NCI-H526 (cell line): ENCODE measurements around the gene SEBOX.
A peak's percentile ranks its signal among the peaks of the same experiment; 100 is the strongest.

Experiments used
- DNase-seq, 2 experiments: peaks; one replicate each; lab custom pipeline; 2025; lab: John Stamatoyannopoulos, UW

Gene SEBOX, protein sequence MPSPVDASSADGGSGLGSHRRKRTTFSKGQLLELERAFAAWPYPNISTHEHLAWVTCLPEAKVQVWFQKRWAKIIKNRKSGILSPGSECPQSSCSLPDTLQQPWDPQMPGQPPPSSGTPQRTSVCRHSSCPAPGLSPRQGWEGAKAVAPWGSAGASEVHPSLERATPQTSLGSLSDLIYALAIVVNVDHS

DNA sequence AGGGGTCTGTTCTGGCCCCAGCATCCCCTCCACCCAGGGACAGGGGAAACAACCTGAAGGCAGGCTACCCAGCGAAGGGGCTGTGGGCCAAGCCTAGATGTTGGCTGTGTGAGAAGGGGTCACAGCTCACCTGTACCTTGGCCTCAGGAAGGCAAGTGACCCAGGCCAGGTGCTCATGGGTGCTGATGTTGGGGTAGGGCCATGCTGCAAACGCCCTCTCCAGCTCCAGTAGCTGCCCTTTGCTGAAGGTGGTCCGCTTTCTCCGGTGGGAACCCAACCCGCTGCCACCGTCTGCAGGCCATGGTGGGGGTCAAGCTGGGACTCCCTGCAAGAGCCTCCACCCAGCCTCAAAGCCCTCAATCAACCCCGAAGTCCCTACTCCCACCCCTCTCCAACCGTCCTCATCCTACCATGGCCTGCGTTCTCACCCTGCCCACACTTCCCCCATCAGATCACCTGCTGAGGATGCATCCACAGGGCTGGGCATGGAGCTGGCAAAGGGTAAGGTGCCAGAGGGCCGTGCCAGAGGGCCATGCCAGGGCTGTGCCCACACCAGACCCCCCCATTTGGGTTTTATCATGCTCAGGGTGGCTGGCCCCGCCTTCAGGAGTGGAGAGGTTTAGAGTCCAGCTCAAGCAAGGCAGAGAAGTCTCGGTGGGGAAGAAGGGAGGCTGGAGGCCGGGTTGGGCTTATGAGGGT, at the start of gene SEBOX:
TSS of gene SEBOX (minus strand) at position 535 of the 699 bp plus-strand sequence. CDS start at position 487, 48 bp downstream.
- no peak for DNase-seq

DNA sequence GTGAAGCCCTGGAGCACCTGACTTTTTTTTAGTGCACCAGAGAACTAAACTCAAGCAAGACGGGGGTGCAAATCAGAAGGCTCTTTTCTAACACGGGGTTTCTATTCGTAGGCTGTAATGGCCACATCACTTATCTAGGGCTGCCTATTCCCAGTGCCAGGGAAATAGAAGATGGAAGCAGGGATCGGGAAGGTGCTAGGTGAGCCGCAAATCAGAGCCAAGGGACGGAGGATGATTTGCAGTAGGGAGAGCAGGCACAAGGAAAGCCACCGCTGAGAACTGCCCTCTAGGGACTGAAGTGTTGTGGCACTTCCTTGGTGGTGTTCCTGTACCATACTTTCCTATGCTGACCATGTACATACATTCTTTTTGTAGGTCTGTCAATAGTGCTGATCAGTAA, 48.8 kb upstream of the SEBOX start:
- DNase-seq: no peak

DNA sequence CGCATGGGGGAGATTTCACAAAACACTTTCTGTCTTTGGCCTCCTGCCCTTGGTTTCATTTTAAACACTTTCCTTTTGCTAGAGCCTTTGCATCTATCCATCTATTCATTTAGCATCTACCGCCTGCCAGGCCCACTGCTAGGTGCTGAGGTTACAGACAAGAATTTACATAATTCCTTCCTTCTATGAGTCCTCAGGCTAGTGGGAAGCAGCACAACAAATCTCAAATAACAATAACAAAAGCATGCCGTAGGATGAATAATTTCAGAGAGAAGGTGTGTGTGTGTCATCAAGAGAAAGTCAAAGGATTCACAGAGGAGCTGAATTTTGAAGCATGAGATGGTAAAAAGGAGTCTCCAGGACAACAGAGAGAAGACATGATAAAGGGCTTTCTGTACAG, 47.1 kb upstream of the SEBOX start:
- peak in 1 of 2 experiments; percentile 34 for DNase-seq

DNA sequence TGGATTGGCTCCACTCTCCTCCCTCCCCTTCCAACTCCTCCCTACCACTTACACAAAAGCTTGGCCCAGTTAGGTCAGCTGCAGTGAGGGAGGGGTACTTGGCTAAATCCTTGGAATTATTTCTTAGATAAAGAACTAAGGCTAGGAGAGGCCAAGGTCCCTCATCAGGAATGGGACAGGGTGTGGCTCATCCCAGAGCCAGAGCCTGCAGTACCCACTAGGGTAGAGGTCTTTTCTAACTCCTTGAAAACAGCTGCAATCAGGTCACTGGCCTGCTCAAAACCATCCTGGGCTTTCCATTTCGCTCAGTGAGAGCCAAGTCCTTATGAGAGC, 42.9 kb upstream of the SEBOX start:
- no peak for DNase-seq

DNA sequence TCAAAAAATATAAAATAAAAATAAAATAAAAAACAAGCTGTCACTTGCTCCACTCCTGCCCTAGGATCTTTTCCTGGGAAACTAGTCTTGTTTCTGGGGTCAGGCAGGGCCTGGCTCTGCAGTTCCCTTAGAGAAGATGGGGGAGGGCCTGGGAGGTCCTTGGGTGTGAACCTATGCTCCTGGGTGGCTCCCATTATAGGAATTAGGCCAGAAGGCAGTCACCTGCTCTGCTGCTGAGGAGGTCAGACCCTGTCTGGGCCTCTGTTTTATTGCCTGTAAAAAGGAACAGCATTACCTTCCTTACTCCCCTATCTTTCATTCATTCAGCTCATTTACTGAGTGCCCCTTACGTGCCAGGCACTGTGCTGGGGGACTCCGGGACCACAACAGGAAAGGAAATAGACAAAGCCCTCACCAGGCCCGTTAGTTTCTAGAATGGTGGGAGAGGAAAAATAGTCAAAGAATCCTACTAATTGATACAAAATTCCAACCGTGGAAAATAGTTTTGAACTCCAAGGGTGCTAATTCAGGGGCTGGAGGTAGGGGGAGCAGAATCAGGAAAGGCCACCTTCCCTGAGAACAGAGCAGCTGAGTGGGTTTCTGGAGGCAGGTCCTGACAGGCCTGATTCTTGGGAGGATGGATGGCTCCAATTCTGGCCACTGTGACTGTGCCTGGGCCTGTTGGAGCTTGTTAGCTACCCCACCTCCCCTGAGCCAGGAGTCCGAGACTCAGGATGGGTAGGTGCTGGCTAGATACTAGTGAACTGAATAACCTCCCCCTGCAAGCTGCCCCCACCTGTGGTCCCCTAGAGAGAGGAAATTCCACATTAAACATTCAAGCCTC, 42.4 kb upstream of the SEBOX start:
- DNase-seq: peak; percentile 80 to 84

DNA sequence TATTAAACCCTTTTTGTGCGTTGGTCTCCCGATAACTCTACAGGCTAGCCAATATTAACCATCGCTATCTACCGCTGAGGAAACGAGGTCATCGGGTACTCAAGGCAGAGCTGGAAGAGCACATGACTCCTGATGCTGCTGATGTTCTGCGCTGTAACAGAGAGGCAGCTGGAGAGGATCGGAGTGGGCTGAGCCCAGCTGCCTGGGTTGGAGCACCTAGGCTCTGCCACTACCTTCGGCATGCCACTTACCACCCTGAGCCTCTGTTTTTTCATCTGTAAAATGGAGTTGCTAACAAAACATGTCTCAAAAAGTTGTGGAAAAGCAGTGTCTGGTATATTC, 41.4 kb upstream of the SEBOX start:
- peak; percentile 34 to 72 for DNase-seq

DNA sequence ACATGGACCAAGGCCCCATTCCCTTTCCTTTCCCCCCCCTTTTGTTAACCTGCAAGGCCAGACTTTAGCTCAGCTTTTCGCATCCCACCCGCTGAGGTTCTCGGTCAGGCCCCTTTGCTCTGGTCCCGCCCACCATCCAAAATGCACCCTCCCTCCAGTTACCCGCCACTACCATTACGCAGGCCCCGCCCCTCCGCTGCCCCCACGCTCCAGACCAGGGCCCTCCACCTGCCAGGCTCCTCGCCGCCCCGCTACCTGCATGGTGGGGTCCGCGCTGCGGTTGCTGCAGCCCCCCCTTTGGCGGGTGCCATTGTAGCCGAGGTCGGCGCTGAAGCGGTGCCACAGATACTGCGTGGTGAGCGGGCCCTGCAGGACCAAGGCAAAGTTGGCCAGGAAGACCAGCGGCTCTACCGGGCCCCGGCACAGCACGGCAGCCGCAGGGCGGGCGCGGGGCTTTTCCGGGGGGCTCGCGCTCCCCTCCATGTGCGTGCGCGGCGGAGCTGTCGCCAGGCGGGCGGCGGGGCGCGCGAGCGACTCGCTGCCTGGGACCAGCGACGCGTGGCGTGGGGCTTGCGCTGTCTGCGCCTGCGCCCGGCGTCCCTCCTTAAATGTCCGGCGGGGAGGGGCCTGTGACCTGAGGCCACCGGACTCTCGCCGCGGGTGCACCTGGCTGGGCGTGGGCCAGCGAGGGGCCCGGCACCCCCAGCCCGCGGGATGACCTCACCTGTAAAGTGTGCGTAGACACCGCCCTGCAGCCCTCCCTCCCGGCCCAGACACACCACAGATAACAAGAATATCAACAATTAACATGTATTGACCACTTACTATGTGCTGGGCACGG, 40.9 kb upstream of the SEBOX start, which contains the start of gene SLC46A1:
TSS of gene SLC46A1 (minus strand) at position 581 of the 841 bp plus-strand sequence. CDS start at position 483, 98 bp downstream.
- DNase-seq: peak; percentile 57 to 82

DNA sequence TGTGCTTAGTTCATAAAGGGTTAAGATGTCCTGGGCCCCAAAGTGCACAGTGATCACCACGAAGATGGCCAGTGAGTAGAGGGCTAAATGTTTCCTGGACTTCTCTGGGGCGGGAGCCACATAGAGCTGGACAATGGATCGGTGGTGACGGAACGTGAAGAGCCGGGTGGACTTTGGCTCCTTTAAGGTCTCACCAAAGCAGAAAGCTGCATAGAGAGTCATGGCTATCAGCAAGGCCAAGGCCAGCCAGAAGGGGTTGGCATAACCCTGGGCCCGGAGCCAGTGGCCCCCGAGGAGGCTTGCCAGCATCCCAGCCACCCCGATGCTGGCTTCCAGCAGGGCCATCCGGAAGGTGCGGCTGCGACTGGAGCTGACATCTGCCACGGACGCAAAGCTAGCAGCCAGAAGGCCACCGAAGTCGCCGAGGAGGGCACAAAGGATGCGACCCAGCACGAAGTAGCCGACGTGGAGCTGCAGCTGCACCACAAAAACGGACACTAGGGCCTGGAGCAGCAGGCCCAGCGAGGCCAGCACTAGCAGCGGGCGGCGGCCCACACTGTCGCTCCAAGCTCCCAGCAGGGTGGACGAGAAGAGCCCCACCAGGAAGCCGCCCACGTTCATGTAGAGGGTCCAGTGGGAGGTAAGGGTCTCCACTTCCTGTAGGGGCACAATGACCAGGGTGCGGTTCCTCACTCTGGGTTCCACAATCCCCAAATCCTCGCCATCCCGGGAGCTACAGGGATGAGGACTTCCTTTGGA, 40.0 kb upstream of the SEBOX start:
- peak in 1 of 2 experiments; percentile 44 for DNase-seq

DNA sequence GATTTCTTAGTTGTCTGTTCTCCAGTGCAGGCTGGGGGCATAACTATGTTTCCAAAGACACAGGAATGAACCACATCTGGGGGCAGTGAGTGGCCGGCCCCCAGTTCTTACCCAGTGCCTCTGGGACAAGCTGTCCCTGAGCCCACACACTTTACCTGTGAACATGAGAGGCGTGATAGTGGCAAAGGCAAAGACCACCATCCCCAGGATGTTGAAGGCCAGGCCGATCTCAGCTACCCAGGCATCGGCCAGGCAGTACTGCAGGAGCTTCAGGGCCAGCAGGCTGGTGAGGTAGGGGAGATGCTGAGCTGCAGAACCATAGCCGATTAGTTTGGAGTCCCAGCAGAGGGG, 39.4 kb upstream of the SEBOX start:
- no peak for DNase-seq

DNA sequence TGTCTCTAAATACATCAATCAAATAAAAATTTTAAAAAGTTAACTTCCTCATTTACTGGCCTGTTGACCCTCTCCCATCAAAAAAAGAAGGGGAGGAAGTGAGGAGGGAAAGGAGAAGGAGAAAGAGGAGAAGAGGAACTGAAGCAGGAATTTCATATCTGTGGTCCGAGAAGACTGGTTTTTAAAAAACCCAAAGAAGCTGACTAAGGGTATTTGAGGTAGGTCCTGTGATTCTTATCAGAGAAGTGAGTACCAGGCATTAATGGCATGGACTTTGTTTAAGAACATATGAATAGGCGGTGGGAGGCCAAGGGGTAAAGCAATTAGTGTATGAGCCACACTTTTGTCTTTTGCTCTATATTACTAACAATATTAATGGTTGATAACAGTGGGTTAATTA, 39.0 kb upstream of the SEBOX start:
- no peak for DNase-seq

DNA sequence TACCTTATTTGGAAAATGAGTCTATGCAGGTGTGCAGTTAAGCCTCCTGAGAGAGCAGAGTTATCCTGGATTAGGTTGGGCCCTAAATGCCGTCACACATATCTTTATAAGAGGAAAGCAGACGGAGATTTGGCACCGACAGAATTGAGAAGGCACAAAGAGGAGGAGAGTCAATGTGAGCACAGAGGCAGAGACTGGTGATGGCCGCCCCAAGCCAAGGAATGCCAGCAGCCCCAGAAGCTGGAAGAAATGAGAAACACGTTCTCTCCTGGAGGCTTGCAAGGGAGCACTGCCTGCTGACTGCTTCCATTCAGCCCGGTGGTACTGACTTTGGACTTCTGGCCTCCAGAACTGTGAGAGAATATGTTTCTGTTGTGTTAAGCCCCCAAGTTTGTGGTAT, 37.8 kb upstream of the SEBOX start:
- no peak for DNase-seq

DNA sequence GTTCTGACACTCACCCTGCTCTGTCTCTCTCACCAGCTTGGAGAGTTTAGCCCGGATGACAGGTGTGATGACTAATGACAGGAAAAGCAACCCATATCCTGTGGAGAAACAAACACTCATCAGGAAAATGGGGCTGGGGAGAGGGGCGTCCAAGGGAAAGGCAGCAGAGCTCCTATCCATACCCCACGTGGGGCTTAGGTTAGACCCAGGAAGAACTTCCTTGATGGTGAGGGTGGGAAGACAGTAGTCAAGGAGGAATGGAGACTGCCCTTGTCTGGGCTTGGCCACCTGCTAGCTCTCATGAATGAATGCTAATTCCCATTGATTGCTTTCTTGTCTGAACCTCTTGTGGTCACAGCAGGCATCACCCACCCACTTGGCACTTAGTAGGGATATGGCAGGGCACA, 37.2 kb upstream of the SEBOX start:
- DNase-seq: no peak

DNA sequence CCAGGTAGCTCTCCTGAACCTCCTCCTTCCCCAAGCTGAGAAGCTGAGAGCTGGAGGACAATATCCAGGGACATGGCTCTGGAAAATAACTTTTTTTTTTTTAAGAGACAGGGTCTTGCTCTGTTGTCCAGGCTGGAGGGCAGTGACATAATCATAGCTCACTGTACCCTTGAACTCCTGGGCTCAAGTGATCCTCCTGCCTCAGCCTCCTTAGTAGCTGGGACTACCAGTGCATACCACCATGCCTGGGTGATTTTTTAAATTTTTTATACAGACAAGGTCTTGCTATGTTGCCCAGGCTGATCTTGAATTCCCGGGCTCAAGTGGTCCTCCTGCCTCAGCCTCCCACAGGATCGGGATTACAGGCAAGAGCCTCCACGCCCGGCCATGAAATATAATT, 34.8 kb upstream of the SEBOX start:
- no peak for DNase-seq

DNA sequence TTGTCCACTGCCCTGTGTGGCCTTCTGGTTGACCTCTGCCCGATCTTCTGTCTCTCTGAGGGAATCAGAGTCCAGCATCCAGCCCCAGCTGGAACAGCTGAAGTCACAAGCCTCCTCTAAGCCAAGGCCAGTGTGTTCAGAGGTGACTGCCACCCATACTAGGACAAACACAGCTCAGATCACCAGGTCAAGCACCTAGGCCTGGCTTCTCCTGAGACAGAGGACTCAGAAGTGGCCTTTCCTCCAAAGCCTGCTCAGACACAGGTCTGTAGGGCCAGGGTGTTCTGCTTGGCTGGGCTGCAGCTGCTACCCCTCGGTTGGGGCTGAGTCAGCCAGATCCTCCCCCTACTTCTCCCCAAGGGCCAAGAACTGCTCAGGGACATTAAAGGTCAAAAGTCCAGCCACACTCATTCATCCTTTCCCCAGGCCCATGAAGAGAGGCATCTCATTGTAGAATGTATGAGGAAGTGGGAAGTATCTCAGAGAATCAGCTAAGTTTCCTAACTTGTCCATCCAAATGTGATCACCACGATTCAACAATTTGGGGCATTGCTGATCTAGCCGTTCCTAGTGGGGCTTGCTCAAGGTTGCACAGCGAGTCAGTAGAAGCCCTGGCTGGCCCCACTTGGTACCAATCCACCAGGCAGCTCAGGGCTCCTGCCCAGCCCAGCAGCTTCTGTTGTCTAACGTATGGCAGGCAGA, 33.4 kb upstream of the SEBOX start:
- no peak for DNase-seq

DNA sequence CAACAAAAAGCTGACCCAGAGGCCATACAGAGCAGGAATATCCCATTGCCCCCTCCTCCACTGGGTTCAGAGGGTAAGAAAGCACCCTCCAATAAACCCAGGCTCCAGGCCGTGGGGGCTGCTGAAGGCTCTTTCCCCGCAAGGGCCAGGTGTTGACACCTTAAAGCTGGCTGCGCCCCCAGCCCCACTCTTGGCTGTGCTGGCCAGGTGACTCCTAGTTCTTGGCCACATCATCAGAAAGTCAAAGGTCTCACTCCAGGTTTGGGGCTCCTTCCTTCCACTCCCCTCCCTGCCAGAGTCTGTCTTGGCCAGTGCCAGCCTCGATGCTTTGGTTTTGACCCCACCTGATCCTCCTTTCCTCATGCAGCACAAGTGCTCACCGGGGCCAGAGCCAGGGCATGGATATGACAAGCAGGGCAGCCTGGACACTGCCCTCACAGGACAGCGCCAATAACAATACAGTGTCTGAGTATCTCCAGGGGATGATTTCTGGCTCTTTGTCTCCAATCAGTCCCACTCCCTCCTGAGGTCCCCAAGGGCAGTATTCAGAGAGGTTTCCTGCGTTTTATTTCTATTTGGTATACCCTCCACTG, 32.8 kb upstream of the SEBOX start:
- DNase-seq: no peak

DNA sequence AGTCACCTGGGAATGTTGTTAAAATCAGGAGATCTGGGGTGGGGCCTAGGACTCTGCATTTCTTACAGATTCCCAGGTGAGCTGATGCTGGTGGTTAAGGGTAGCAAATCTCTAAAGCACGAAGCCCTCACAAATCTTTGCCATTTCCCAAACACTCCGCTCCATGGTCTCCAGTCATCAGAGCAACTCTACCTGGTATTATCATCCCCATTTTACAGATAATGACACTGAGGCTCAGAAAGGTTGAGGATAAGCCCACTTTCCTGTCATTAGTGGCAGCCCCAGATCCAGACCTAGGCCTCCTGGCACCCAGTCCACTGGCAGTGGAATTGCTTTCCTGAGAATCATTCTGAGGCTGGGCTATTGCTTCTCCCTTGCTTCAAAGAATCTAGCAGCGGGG, 32.3 kb upstream of the SEBOX start:
- no peak for DNase-seq

DNA sequence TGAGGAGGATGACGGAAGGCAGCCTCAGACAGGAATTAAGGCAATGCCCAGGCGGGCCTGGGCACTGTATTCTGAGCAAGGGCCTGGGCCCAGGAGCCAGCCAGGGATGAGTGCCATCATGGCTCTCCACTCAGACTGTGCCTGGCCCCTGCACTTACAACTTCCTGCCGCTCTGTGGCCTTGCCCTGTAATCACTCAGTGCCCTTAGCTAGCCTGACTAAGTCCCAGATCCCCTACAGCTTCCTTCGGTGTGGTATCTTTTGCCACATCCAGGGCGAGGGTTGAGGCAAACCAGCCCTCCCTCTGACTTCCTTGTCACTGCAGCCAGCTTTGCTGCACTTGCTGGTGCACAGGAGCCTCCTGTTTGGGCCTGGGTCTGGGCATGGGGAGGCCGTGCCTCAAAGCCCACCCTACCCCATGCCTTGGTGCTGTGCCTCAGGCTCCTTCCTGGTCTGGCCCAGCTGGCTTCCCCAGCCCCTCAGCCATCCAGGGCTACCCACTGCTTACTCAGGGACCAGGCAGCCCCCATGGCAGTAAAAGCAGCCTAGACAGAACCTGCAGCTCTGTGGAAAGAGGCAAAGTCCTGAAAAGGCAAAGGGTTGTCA, 31.7 kb upstream of the SEBOX start:
- DNase-seq: no peak

DNA sequence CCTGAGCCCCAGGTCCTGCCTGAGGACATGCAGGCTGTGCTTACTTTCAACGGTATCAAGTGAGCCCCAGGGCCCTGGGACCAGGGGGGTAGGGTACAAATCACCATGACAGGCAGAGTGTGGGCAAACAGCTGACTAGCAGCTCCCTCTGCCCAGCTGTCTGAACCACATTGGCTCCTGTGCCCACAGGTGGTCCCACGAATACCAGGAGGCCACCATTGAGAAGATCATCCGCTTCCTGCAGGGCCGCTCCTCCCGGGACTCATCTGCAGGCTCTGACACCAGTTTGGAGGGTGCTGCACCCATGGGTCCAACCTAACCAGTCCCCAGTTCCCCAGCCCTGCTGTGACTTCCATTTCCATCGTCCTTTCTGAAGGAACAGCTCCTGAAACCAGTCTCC, 31.0 kb upstream of the SEBOX start:
- no peak for DNase-seq

DNA sequence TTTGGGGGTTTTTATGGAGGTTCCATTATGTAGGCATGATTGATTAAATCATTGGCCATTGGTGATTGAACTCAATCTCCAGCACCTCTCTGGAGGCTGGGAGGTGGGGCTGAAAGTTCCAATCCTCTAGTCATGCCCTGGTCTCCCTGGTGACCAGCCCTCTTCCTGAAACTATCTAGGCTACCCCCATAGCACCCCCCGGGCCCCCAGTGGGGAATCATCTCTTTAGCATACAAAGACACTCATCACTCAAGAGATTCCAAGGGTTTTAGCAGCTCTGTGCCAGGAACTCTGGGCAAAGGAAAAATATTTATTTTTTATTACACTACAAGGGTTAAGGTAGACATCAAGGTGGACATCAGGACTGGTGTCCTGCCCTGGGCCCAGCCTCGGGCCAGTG, 30.4 kb upstream of the SEBOX start:
- DNase-seq: no peak
